K562 treated with DMSO at 1 percent for 12 hours (cell line): Measurements from ENCODE around the gene FABP1. TPM values are rescaled to one million over a fixed set of nuclear protein-coding genes. Genes with fewer than 3 reads are reported as not detected.

Experiments
- total RNA-seq: library from RNA; unstranded; fragments of 300-600 nt; gene quantifications from 2 replicates; pipeline ENCODE4 v1.2.3, GENCODE V29; 2022; ENCODE audit not compliant: insufficient read depth

Gene FABP1
- not detected in 2 replicates for total RNA-seq

GRCh38 chr2:88127888-88128653, at the start of gene FABP1:
TSS of gene FABP1 (minus strand) at chr2:88128062. CDS start at chr2:88128017, 45 bp downstream.

Other genes starting within 250 kb of the FABP1 start
- not detected in 2 replicates for gene RNU2-63P, start 111.5 kb downstream of the FABP1 start, total RNA-seq
- 5.3 and 11.7 TPM in 2 replicates for gene KRCC1, start 72.3 kb downstream of the FABP1 start, total RNA-seq
- not detected in 2 replicates for gene SMYD1, start 60.2 kb downstream of the FABP1 start, total RNA-seq
- gene THNSL2, start 42.3 kb upstream of the FABP1 start, total RNA-seq: not detected in 2 replicates